Upper lobe of right lung (tissue), 1 donor: Measurements from ENCODE around the gene ADCY3. TPM values are rescaled to one million over a fixed set of nuclear protein-coding genes. Genes with fewer than 3 reads are reported as not detected.

ENCODE experiments used
- ATAC-seq: fragments of 200-7000 bp; cut with Tn5 transposase; one replicate; pipeline ENCODE4 v1.9.1; 2020; ENCODE audit warnings: mild to moderate bottlenecking, moderate library complexity
- DNase-seq: peaks from one replicate; pipeline ENCODE4 v3.0.0-alpha.2; 2020
- H3K27ac ChIP-seq: fragments of 200-600 bp; one replicate; pipeline ENCODE4 v1.8.0; 2022
- H3K27me3 ChIP-seq: fragments of 200-600 bp; one replicate; pipeline ENCODE4 v1.8.0; 2022; ENCODE audit warnings: mild to moderate bottlenecking
- H3K36me3 ChIP-seq: fragments of 200-600 bp; one replicate; pipeline ENCODE4 v1.8.0; 2022
- H3K4me1 ChIP-seq: fragments of 200-600 bp; one replicate; pipeline ENCODE4 v1.8.0; 2022
- H3K4me3 ChIP-seq: fragments of 200-600 bp; one replicate; pipeline ENCODE4 v1.8.0; 2022; ENCODE audit warnings: mild to moderate bottlenecking
- H3K9me3 ChIP-seq: fragments of 200-600 bp; one replicate; pipeline ENCODE4 v1.8.0; 2022
- intact Hi-C: fragments of 100-400 bp; cut with DNase I; formaldehyde crosslinking; loops from one replicate; pipeline ENCODE4 v1.11.0; 2022
- total RNA-seq: library from RNA; stranded (reverse); fragmentation: NEBNext Ultra II Directional; extraction: Animal tissue kit (Norgen Biotek cat#: 25700); gene quantifications from one replicate; pipeline ENCODE4 v1.2.1, GENCODE V29; 2021
- TF ChIP-seq, protein P1 (sequence below): fragments of 200-600 bp; IDR thresholded peaks from one replicate; pipeline ENCODE4 v1.8.0; 2022; ENCODE audit warnings: antibody characterized with exemption
- donor health status: DM: no; HTN: yes; CAD: no; lungs with severe emphysema.

ADCY3 gene
- total RNA-seq, 1 donor from 2014 or later: 37.0 TPM

DNA sequence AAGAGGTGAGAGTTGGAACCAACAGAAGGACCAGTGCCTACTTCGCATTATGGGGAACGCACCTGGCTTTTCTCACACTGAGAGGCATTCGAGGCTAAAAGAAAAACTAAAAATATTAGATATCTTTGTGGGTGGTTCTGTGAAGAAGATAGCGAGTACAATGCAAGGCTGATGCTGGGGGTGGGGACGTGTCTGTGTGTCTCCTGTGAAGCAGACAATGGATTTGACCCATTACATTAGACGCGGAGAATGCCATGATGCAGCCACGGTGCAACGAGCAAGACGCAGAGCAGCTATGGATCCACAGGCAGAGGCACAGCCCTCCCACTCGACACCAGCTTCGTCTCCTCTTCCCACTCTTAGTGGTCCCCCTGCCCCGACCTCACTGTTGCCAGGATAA lies 61.0 kb downstream of the ADCY3 start:
- Histone ChIP-seq H3K9me3 (no peaks in the 10 kb centered on the region), H3K4me1 (no peaks in the 10 kb centered on the region), H3K4me3 (no peak overlapping the region), H3K27me3 (no peaks in the 10 kb centered on the region), H3K36me3 (no peaks in the 10 kb centered on the region), H3K27ac (no peak overlapping the region)
- intact Hi-C loops: no loop called here
- ATAC-seq: no peak
- TF ChIP-seq, protein P1, sequence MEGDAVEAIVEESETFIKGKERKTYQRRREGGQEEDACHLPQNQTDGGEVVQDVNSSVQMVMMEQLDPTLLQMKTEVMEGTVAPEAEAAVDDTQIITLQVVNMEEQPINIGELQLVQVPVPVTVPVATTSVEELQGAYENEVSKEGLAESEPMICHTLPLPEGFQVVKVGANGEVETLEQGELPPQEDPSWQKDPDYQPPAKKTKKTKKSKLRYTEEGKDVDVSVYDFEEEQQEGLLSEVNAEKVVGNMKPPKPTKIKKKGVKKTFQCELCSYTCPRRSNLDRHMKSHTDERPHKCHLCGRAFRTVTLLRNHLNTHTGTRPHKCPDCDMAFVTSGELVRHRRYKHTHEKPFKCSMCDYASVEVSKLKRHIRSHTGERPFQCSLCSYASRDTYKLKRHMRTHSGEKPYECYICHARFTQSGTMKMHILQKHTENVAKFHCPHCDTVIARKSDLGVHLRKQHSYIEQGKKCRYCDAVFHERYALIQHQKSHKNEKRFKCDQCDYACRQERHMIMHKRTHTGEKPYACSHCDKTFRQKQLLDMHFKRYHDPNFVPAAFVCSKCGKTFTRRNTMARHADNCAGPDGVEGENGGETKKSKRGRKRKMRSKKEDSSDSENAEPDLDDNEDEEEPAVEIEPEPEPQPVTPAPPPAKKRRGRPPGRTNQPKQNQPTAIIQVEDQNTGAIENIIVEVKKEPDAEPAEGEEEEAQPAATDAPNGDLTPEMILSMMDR: no peak
- no peak for DNase-seq

- ATAC-seq (no peak), DNase-seq (no peak)
- intact Hi-C loops: no loop called here
- no peaks in the 10 kb centered on the region for H3K27me3 ChIP-seq
- no peaks in the 10 kb centered on the region for H3K36me3 ChIP-seq
- no peaks in the 10 kb centered on the region for H3K9me3 ChIP-seq
- TF ChIP-seq, protein P1: no peak
- H3K4me3 ChIP-seq: no peak overlapping the region
- no peak overlapping the region for H3K27ac ChIP-seq
- H3K4me1 ChIP-seq: no peaks in the 10 kb centered on the region
These were observed 62.3 kb downstream of the ADCY3 start for GRCh38 chr2:24857746-24858145.

- no peaks in the 10 kb centered on the region for H3K9me3 ChIP-seq
- intact Hi-C loops: no loop called here
- DNase-seq (no peak), ATAC-seq (no peak)
- no peaks in the 10 kb centered on the region for H3K27me3 ChIP-seq
- H3K27ac ChIP-seq: no peak overlapping the region
- no peak overlapping the region for H3K4me3 ChIP-seq
- TF ChIP-seq, protein P1: no peak
- no peaks in the 10 kb centered on the region for H3K4me1 ChIP-seq
- H3K36me3 ChIP-seq: no peaks in the 10 kb centered on the region
These were observed 63.2 kb downstream of the ADCY3 start for GRCh38 chr2:24856791-24857211.

DNA sequence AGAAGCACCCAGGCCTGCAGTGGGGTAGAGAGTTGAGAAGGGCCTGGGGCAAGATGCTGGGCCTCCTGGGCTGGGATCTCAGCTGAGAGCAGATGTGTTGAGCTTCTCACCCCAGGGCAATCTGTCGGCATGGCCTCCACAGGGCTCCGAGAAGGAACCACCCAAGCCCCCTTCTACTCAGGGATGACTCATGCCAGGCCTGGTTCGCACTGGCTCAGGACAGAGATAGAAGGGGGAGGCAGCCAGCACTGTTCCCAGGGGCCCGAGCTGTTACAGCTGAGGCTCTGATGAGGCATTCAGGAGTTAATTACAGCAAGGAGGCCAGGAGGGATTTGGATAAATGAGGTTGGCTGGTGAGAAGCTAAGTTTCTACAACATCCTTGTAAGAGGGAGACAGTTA lies 64.3 kb downstream of the ADCY3 start:
- no peak for ATAC-seq
- H3K4me1 ChIP-seq: no peaks in the 10 kb centered on the region
- no peaks in the 10 kb centered on the region for H3K9me3 ChIP-seq
- no peak overlapping the region for H3K4me3 ChIP-seq
- intact Hi-C loops: no loop called here
- TF ChIP-seq, protein P1: no peak
- H3K27me3 ChIP-seq: no peaks in the 10 kb centered on the region
- peak overlapping the region; percentile 11 for H3K27ac ChIP-seq
- DNase-seq: peak; percentile 47
- H3K36me3 ChIP-seq: no peaks in the 10 kb centered on the region

DNA sequence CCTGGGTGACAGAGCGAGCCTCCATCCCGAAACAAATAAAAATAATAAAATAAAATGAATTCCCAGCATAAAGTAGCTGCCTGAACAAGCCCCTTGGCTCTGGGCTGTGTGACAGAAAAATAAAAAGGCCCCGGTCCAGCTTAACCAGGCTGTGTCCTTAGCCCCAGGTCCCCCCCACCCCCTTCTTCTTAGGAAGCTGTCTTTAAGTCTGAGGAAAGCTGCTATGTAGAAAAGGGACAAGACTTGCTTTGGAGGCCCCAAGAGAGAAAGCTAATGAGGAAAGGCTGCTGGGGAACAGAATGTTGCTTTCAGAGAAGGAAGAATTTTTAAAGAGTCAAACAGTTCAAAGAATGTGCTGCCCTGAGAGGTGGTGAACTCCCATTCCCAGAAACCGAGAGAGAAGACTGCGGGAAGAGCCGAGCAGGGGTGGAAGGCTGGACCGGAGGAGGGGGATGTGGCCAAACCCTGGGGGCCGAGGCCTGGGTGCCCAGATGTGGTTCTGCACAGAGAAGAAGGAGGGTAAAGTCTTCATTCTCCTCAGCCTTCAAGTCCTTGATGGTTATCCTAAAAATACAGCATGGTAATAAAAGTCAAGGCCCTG lies 64.9 kb downstream of the ADCY3 start:
- no peaks in the 10 kb centered on the region for H3K4me1 ChIP-seq
- ATAC-seq (no peak), DNase-seq (peak; percentile 43)
- peak overlapping the region; percentile 11 for H3K27ac ChIP-seq
- TF ChIP-seq, protein P1: no peak
- H3K36me3 ChIP-seq: no peaks in the 10 kb centered on the region
- H3K9me3 ChIP-seq: no peaks in the 10 kb centered on the region
- no peaks in the 10 kb centered on the region for H3K27me3 ChIP-seq
- no peak overlapping the region for H3K4me3 ChIP-seq
- intact Hi-C loops: no loop called here

DNA sequence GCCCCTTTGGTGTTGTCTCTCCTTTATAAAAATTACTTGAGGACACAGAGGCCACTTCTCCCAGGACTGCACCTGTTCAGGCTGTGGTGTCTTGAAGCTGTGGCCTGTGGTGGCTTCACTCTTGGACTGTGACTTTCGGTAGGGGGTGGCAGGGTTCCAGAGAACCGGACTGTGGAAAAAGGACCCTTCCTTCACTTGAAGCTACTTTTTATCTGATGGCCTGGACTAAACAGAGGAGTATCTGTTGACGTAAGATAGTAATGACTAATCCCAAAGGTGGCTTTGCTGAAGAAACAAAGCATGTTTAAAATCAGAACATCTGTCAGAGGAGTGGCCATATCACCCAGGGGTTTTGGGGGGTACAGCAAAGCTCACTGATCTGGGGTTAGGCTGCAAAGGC lies 66.0 kb downstream of the ADCY3 start:
- H3K4me3 ChIP-seq: no peak overlapping the region
- intact Hi-C loops: no loop called here
- H3K27ac ChIP-seq: no peak overlapping the region
- DNase-seq (no peak), ATAC-seq (no peak)
- TF ChIP-seq, protein P1: no peak
- no peaks in the 10 kb centered on the region for H3K9me3 ChIP-seq
- no peaks in the 10 kb centered on the region for H3K27me3 ChIP-seq
- H3K4me1 ChIP-seq: no peaks in the 10 kb centered on the region
- H3K36me3 ChIP-seq: no peaks in the 10 kb centered on the region
